Liver (tissue), 3 donors: ENCODE data around the gene JPH4.

ENCODE experiments used
- CTCF ChIP-seq: fragments of 150-350 bp; IDR thresholded peaks from 2 replicates; pipeline ENCODE4 v1.5.1; 2017; ENCODE audit warnings: improper control_type of control experiment, low read depth, low read length; ENCODE audit not compliant: missing input control
- EGR1 ChIP-seq, 2 donors: IDR thresholded peaks; 2 replicates each; pipeline ENCODE4 v1.6.1; 2016 to 2018; ENCODE audit warnings: antibody characterized with exemption in 2 of 2, low read depth in 2 of 2
- GABPA ChIP-seq, 2 donors: IDR thresholded peaks in 1 of 2; conservative IDR thresholded peaks in 1 of 2; 2 replicates each; pipeline ENCODE4 v1.6.1; 2016; ENCODE audit warnings: antibody characterized with exemption in 2 of 2, mild to moderate bottlenecking in 1 of 2, moderate library complexity in 1 of 2
- MAX ChIP-seq: IDR thresholded peaks from 2 replicates; pipeline ENCODE4 v1.6.1; 2016; ENCODE audit warnings: antibody characterized with exemption
- NR2F2 ChIP-seq: IDR thresholded peaks from 2 replicates; pipeline ENCODE4 v1.6.1; 2016; ENCODE audit warnings: antibody characterized with exemption
- RAD21 ChIP-seq, 2 donors: IDR thresholded peaks; 2 replicates each; pipeline ENCODE4 v1.6.1; 2016; ENCODE audit warnings: antibody characterized with exemption in 2 of 2, mild to moderate bottlenecking in 2 of 2
- REST ChIP-seq: IDR thresholded peaks from 2 replicates; pipeline ENCODE4 v1.6.1; 2016; ENCODE audit warnings: antibody characterized with exemption, mild to moderate bottlenecking
- TAF1 ChIP-seq: conservative IDR thresholded peaks from 2 replicates; pipeline ENCODE4 v1.6.1; 2016; ENCODE audit warnings: antibody characterized with exemption, mild to moderate bottlenecking
- TF ChIP-seq, protein P1 (sequence below): IDR thresholded peaks from 2 replicates; pipeline ENCODE4 v1.6.1; 2016; ENCODE audit warnings: antibody characterized with exemption
- TF ChIP-seq, protein P2 (sequence below): IDR thresholded peaks from 2 replicates; pipeline ENCODE4 v1.6.1; 2016; ENCODE audit warnings: antibody characterized with exemption
- donor health status: healthy.
- donor health status: healthy.

- TF ChIP-seq CTCF (no peak), NR2F2 (no peak), RAD21 (IDR thresholded peaks at IDR 0.05) (no peak), TAF1 (no peak), MAX (no peak), REST (no peak), GABPA (IDR thresholded peaks at IDR 0.05 in 1 of 2, conservative IDR thresholded peaks at IDR 0.05 in 1 of 2) (no peak), EGR1 (IDR thresholded peaks at IDR 0.05; ENCODE audit: low read depth in 2 of 2) (no peak)
- TF ChIP-seq, protein P1, sequence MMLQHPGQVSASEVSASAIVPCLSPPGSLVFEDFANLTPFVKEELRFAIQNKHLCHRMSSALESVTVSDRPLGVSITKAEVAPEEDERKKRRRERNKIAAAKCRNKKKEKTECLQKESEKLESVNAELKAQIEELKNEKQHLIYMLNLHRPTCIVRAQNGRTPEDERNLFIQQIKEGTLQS: no peak
- TF ChIP-seq, protein P2, sequence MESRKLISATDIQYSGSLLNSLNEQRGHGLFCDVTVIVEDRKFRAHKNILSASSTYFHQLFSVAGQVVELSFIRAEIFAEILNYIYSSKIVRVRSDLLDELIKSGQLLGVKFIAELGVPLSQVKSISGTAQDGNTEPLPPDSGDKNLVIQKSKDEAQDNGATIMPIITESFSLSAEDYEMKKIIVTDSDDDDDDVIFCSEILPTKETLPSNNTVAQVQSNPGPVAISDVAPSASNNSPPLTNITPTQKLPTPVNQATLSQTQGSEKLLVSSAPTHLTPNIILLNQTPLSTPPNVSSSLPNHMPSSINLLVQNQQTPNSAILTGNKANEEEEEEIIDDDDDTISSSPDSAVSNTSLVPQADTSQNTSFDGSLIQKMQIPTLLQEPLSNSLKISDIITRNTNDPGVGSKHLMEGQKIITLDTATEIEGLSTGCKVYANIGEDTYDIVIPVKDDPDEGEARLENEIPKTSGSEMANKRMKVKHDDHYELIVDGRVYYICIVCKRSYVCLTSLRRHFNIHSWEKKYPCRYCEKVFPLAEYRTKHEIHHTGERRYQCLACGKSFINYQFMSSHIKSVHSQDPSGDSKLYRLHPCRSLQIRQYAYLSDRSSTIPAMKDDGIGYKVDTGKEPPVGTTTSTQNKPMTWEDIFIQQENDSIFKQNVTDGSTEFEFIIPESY: no peak
Measured at GRCh38 chr14:23600806-23601205, 22.2 kb upstream of the JPH4 start.
